ENCODE results near the gene DENND1B.

GRCh38 chr1:197774466-197775281 lies 606 bp downstream of the DENND1B start:
- peak in 1 of 2 donors; percentile 40 for TF ChIP-seq POLR2A (IDR thresholded peaks at IDR 0.05)
- TF ChIP-seq, protein P1, sequence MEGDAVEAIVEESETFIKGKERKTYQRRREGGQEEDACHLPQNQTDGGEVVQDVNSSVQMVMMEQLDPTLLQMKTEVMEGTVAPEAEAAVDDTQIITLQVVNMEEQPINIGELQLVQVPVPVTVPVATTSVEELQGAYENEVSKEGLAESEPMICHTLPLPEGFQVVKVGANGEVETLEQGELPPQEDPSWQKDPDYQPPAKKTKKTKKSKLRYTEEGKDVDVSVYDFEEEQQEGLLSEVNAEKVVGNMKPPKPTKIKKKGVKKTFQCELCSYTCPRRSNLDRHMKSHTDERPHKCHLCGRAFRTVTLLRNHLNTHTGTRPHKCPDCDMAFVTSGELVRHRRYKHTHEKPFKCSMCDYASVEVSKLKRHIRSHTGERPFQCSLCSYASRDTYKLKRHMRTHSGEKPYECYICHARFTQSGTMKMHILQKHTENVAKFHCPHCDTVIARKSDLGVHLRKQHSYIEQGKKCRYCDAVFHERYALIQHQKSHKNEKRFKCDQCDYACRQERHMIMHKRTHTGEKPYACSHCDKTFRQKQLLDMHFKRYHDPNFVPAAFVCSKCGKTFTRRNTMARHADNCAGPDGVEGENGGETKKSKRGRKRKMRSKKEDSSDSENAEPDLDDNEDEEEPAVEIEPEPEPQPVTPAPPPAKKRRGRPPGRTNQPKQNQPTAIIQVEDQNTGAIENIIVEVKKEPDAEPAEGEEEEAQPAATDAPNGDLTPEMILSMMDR (IDR thresholded peaks at IDR 0.05 in 4 of 5, conservative IDR thresholded peaks at IDR 0.05 in 1 of 5), result no peak
